OCI-LY7 (cell line): Measurements from ENCODE around the gene VPS13D. TPM values are rescaled to one million over a fixed set of nuclear protein-coding genes. Genes with fewer than 3 reads are reported as not detected.

Source experiments
- Bru-seq: library from RNA; stranded (reverse); fragments of 400-500 nt; gene quantifications from one replicate; lab custom pipeline; 2021; lab: Mats Ljungman, UMichigan
- BruChase-seq, 2 experiments: library from RNA; stranded (reverse); fragments of 400-500 nt; gene quantifications; one replicate each; lab custom pipeline; 2021; lab: Mats Ljungman, UMichigan
- BruUV-seq: library from RNA; stranded (reverse); fragments of 400-500 nt; replicated peaks from 2 replicates; lab custom pipeline; 2021; lab: Mats Ljungman, UMichigan
- CTCF ChIA-PET: fragments of 300-600 bp; sonication (Branson Sonifier 250); formaldehyde crosslinking; loops from one replicate; lab custom pipeline; 2022; ENCODE audit warnings: antibody characterized with exemption; ENCODE audit not compliant: unreplicated experiment; lab: Charles Lee
- POLR2A ChIA-PET: fragments of 300-600 bp; sonication (Branson Sonifier 250); formaldehyde crosslinking; loops from one replicate; lab custom pipeline; 2022; ENCODE audit warnings: antibody characterized with exemption; lab: Charles Lee
- DNase-seq: peaks from one replicate; pipeline ENCODE4 v3.0.0-alpha.2; 2015; ENCODE audit warnings: low spot score
- H2AFZ ChIP-seq: fragments of 200-600 bp; sonication (generic), shearing (Covaris generic); 2 replicates; pipeline ENCODE4 v1.6.1; 2014; ENCODE audit warnings: mild to moderate bottlenecking, antibody characterized with exemption, low read length, moderate library complexity
- H3K27ac ChIP-seq: fragments of 200-600 bp; sonication (generic); 2 replicates; pipeline ENCODE4 v1.5.1; 2014; ENCODE audit warnings: mixed run types, low read depth, mild to moderate bottlenecking, moderate library complexity, low read length, inconsistent platforms; ENCODE audit not compliant: poor library complexity, severe bottlenecking
- H3K36me3 ChIP-seq: fragments of 200-600 bp; sonication (generic); 2 replicates; pipeline ENCODE4 v1.6.1; 2014; ENCODE audit warnings: mild to moderate bottlenecking, antibody characterized with exemption, low read length, moderate library complexity, mixed read lengths; ENCODE audit not compliant: insufficient read depth
- H3K4me1 ChIP-seq: fragments of 200-600 bp; sonication (generic); 2 replicates; pipeline ENCODE4 v1.5.1; 2014; ENCODE audit warnings: mild to moderate bottlenecking, low read length; ENCODE audit not compliant: insufficient read depth, poor library complexity, severe bottlenecking
- H3K4me2 ChIP-seq: fragments of 200-600 bp; sonication (generic); 2 replicates; pipeline ENCODE4 v1.6.1; 2014; ENCODE audit warnings: mild to moderate bottlenecking, low read length
- H3K4me3 ChIP-seq: fragments of 200-600 bp; sonication (generic); 2 replicates; pipeline ENCODE4 v1.5.1; 2014; ENCODE audit warnings: mild to moderate bottlenecking, low read depth, low read length; ENCODE audit not compliant: poor library complexity, severe bottlenecking
- H3K79me2 ChIP-seq: fragments of 200-600 bp; sonication (generic); 2 replicates; pipeline ENCODE4 v1.6.1; 2016; ENCODE audit warnings: low read depth, mild to moderate bottlenecking, low read length, moderate library complexity, mixed read lengths; ENCODE audit not compliant: insufficient read depth
- H3K9me2 ChIP-seq: fragments of 200-600 bp; sonication (generic); 2 replicates; pipeline ENCODE4 v1.6.1; 2016; ENCODE audit warnings: mild to moderate bottlenecking, low read length, mixed read lengths; ENCODE audit not compliant: insufficient read depth
- H3K9me3 ChIP-seq: fragments of 200-600 bp; sonication (generic); 2 replicates; pipeline ENCODE4 v1.6.1; 2014; ENCODE audit warnings: mild to moderate bottlenecking, mixed run types, low read length, mixed read lengths
- H4K20me1 ChIP-seq: fragments of 200-600 bp; sonication (generic); 2 replicates; pipeline ENCODE4 v1.6.1; 2014; ENCODE audit warnings: mild to moderate bottlenecking, antibody characterized with exemption, low read length, moderate library complexity, mixed read lengths; ENCODE audit not compliant: insufficient read depth
- CTCF ChIP-seq: fragments of 200-600 bp; sonication (generic); conservative IDR thresholded peaks from 2 replicates; pipeline ENCODE4 v1.5.1; 2014; ENCODE audit warnings: mild to moderate bottlenecking, antibody characterized with exemption, low read length, moderate library complexity, mixed read lengths
- EZH2phosphoT487 ChIP-seq: fragments of 200-600 bp; sonication (generic); IDR thresholded peaks from 2 replicates; pipeline ENCODE4 v1.6.1; 2018; ENCODE audit warnings: low read depth, borderline replicate concordance, mild to moderate bottlenecking, mixed run types, antibody characterized with exemption, low read length, moderate library complexity, mixed read lengths
- intact Hi-C: fragments of 100-400 bp; cut with micrococcal nuclease; formaldehyde crosslinking; loops from one replicate; pipeline ENCODE4 v1.10.0; 2022; ENCODE audit not compliant: unreplicated experiment
- long read RNA-seq: library from polyadenylated mRNA; stranded (forward); transcript quantifications from one replicate; pipeline ENCODE4 v2.0.0, GENCODE V29; 2022
- total RNA-seq, 2 experiments: library from RNA; depleted of rRNA in 1 of 2; stranded (reverse); fragments of >200 nt in 1 of 2; shearing (Covaris generic) in 1 of 2; gene quantifications; 2 replicates each; pipeline ENCODE4 v1.2.3, GENCODE V29; 2014 to 2022

VPS13D gene, protein sequence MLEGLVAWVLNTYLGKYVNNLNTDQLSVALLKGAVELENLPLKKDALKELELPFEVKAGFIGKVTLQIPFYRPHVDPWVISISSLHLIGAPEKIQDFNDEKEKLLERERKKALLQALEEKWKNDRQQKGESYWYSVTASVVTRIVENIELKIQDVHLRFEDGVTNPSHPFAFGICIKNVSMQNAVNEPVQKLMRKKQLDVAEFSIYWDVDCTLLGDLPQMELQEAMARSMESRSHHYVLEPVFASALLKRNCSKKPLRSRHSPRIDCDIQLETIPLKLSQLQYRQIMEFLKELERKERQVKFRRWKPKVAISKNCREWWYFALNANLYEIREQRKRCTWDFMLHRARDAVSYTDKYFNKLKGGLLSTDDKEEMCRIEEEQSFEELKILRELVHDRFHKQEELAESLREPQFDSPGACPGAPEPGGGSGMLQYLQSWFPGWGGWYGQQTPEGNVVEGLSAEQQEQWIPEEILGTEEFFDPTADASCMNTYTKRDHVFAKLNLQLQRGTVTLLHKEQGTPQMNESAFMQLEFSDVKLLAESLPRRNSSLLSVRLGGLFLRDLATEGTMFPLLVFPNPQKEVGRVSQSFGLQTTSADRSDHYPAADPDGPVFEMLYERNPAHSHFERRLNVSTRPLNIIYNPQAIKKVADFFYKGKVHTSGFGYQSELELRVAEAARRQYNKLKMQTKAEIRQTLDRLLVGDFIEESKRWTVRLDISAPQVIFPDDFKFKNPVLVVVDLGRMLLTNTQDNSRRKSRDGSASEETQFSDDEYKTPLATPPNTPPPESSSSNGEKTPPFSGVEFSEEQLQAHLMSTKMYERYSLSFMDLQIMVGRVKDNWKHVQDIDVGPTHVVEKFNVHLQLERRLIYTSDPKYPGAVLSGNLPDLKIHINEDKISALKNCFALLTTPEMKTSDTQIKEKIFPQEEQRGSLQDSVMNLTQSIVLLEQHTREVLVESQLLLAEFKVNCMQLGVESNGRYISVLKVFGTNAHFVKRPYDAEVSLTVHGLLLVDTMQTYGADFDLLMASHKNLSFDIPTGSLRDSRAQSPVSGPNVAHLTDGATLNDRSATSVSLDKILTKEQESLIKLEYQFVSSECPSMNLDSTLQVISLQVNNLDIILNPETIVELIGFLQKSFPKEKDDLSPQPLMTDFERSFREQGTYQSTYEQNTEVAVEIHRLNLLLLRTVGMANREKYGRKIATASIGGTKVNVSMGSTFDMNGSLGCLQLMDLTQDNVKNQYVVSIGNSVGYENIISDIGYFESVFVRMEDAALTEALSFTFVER (N-terminal part only)
- 23.0 and 23.9 TPM in 2 replicates for total RNA-seq (2014; rRNA removed; shearing (Covaris generic))
- total RNA-seq (2022), result 39.2 and 45.3 TPM in 2 replicates
- percentile 70 among the genes with signal in this experiment for Bru-seq, nascent RNA
- BruChase-seq, experiment 1, labeled RNA remaining after a 6-hour chase, result percentile 70 among the genes with signal in this experiment
- BruChase-seq, experiment 2, labeled RNA remaining after a 2-hour chase, result percentile 68 among the genes with signal in this experiment
- long read RNA-seq, partial matches to known transcripts, result 8 of 10 reads
- long read RNA-seq, other reads (novel, unspliced or antisense), result 2 of 10 reads

DNA sequence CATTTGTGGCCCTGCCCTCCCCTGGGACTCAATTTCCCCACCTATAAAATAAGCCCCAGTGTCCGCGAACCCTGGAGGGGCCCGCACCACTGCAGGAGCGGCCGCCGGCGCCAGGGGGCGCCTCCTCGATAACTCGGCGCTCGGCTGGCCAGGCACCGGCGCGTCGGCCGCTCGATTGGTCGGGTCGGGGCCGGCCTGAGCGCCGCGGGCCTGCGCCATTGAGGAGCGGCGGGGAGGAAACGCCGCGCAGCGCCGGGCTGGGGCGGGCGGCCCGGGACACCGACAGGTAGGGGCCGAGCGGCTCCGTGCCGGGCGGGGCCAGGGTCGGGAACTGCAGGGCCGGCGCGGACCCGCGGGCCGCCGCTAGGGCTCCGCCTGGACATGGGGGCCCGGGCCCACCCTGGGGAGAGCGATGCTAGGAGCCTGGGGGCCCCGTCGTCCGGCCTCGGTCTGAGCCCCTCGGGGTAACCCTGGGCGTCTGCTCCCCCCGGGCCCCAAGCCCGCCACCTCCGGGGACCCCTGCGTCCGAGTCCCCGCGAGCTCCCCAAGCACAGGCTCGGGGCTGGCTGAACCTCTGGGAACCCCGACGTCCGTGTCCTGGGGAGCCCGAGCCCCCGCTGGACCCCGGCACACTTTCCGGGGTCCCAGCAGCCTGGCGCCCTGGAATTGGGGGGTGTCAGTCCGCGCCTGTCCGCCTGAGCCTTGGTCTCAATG, at the start of gene VPS13D:
Gene VPS13D (plus strand): TSS at position 196 of the 714 bp plus-strand sequence. CDS start 4,237 bp downstream, outside the sequence.
- H3K4me1 ChIP-seq, result peaks cover 7% of the 10 kb centered on the region
- intact Hi-C loops, result no loop called here
- H2AFZ ChIP-seq, result peak within 1 kb of the TSS; percentile 77
- H3K4me2 ChIP-seq, result peak within 1 kb of the TSS; percentile 93
- peak; percentile 91 for DNase-seq
- no peaks in the 10 kb centered on the region for H3K9me3 ChIP-seq
- no peak for TF ChIP-seq EZH2phosphoT487
- peak; percentile 88 for TF ChIP-seq CTCF
- no peaks in the 10 kb centered on the region for H4K20me1 ChIP-seq
- peak within 1 kb of the TSS; percentile 100 for H3K4me3 ChIP-seq
- no peaks in the 10 kb centered on the region for H3K9me2 ChIP-seq
- BruUV-seq, result no TSS peak
- H3K79me2 ChIP-seq, result peaks cover 13% of the 10 kb centered on the region; the same call in 1 of the 2 replicates
- ChIA-PET POLR2A (no interaction called here), CTCF (no interaction called here)
- no peak within 1 kb of the TSS for H3K27ac ChIP-seq
- peaks cover 6% of the 10 kb centered on the region; the same call in 1 of the 2 replicates for H3K36me3 ChIP-seq

GRCh38 chr1:12180315-12180714, 49.5 kb upstream of the VPS13D start:
- Histone ChIP-seq H3K4me1 (peaks cover 8% of the 10 kb centered on the region), H3K27ac (no peak overlapping the region), H4K20me1 (no peaks in the 10 kb centered on the region), H2AFZ (no peak overlapping the region), H3K4me2 (no peak overlapping the region), H3K4me3 (no peak overlapping the region), H3K36me3 (no peaks in the 10 kb centered on the region), H3K79me2 (no peaks in the 10 kb centered on the region), H3K9me3 (no peaks in the 10 kb centered on the region), H3K9me2 (no peaks in the 10 kb centered on the region)
- intact Hi-C loops, result no loop called here
- TF ChIP-seq EZH2phosphoT487 (no peak), CTCF (no peak)
- no peak for DNase-seq
- ChIA-PET CTCF (no interaction called here), POLR2A (interaction anchor here (0.6 to 0.8 kb wide), 2 partner anchors 18 to 1513 kb away, joined by 3 to 4 read pairs; no protein-coding TSS in a partner anchor)
- no TSS peak for BruUV-seq
